ENCODE measurements around the gene HMX1. TPM values are rescaled to one million over a fixed set of nuclear protein-coding genes. Genes with fewer than 3 reads are reported as not detected.
A peak's percentile ranks its signal among the peaks of the same experiment; 100 is the strongest.

The HMX1 gene
- total RNA-seq, 1 donor, result not detected

DNA sequence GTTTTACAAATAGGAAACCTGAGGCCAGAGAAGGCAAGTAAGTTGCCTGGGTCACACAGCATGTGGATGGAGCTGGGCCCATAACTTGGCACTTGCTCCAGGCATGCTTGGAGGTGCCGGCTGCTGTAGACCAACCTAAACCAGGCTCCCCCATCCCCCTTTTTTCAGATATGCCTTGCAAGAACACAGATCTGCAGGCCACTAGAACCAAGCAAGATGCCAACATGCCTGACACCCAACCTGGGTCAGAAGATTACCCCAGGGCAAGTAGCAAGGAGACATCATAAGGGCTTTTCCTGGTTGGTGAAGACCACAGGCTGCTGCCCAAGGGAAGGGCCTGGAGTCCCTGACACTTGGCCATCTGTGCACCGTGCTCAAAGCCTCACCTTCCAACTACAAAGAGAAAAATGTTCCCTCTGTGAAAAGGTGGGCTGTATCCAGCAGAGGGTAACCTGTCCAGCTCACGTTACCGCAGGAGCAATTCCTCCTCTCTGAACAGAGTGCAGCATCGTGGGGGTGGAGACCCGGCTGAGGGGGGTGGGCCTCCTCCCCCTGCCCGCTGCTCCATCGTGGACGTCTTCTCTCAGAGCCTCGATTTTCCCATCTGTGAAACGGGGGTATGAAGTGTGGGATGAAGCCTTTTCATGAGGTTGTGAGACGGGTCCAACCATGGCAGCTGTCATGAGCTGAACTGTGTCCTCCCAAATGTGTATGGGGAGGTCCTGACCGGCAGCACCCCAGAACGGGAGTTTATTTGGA is 23.0 kb downstream of the HMX1 start:
- no peak overlapping the region for H3K4me2 ChIP-seq (ENCODE audit: insufficient read depth, low read length)
- no peaks in the 10 kb centered on the region for H3K36me3 ChIP-seq (ENCODE audit: insufficient read depth, low read length)
- H3K27me3 ChIP-seq (ENCODE audit: insufficient read depth, low read length), result no peaks in the 10 kb centered on the region
- no peaks in the 10 kb centered on the region for H3K4me1 ChIP-seq (ENCODE audit: insufficient read depth, low read length)
- DNase-seq (ENCODE audit: insufficient read length, low spot score, missing footprints), result no peak
- TF ChIP-seq, protein P1, sequence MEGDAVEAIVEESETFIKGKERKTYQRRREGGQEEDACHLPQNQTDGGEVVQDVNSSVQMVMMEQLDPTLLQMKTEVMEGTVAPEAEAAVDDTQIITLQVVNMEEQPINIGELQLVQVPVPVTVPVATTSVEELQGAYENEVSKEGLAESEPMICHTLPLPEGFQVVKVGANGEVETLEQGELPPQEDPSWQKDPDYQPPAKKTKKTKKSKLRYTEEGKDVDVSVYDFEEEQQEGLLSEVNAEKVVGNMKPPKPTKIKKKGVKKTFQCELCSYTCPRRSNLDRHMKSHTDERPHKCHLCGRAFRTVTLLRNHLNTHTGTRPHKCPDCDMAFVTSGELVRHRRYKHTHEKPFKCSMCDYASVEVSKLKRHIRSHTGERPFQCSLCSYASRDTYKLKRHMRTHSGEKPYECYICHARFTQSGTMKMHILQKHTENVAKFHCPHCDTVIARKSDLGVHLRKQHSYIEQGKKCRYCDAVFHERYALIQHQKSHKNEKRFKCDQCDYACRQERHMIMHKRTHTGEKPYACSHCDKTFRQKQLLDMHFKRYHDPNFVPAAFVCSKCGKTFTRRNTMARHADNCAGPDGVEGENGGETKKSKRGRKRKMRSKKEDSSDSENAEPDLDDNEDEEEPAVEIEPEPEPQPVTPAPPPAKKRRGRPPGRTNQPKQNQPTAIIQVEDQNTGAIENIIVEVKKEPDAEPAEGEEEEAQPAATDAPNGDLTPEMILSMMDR (IDR thresholded peaks at IDR 0.05; ENCODE audit: extremely low read depth, low read depth, low read length), result no peak
- H3K27ac ChIP-seq (ENCODE audit: low read depth, low read length), result no peak overlapping the region
- H3K9me3 ChIP-seq (ENCODE audit: low read depth, low read length), result no peaks in the 10 kb centered on the region
- H3K4me3 ChIP-seq (ENCODE audit: insufficient read depth, low read length), result no peak overlapping the region
- no peaks in the 10 kb centered on the region for H3K79me2 ChIP-seq (ENCODE audit: insufficient read depth, low read length)
- H4K20me1 ChIP-seq (ENCODE audit: insufficient read depth, low read length), result no peaks in the 10 kb centered on the region
- no peak overlapping the region for H2AFZ ChIP-seq (ENCODE audit: low read length)

DNA sequence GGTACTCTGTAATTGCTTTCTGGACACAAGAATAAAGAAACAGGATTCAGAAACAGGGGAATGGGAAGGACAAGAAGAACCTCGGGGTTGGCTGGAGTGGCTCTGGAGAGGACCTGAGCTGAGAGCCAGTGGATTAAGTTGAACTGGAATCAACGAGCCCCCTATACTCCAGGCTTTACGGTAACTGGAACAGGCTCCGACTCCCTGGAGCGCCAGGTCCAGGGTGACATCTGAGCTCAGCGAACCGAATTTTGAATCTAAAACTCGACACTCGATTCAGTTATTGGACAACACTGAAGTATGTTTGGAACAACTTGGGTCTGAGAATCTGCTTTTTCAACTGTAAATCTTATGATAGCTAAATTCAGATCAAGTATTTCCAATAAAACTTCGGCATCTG is 23.9 kb downstream of the HMX1 start:
- no peaks in the 10 kb centered on the region for H3K9me3 ChIP-seq (ENCODE audit: low read depth, low read length)
- no peak for DNase-seq (ENCODE audit: insufficient read length, low spot score, missing footprints)
- no peaks in the 10 kb centered on the region for H3K36me3 ChIP-seq (ENCODE audit: insufficient read depth, low read length)
- no peak overlapping the region for H3K27ac ChIP-seq (ENCODE audit: low read depth, low read length)
- H3K79me2 ChIP-seq (ENCODE audit: insufficient read depth, low read length), result no peaks in the 10 kb centered on the region
- H4K20me1 ChIP-seq (ENCODE audit: insufficient read depth, low read length), result no peaks in the 10 kb centered on the region
- H3K4me3 ChIP-seq (ENCODE audit: insufficient read depth, low read length), result no peak overlapping the region
- H3K27me3 ChIP-seq (ENCODE audit: insufficient read depth, low read length), result no peaks in the 10 kb centered on the region
- no peak overlapping the region for H2AFZ ChIP-seq (ENCODE audit: low read length)
- H3K4me2 ChIP-seq (ENCODE audit: insufficient read depth, low read length), result no peak overlapping the region
- TF ChIP-seq, protein P1 (IDR thresholded peaks at IDR 0.05; ENCODE audit: extremely low read depth, low read depth, low read length), result no peak
- H3K4me1 ChIP-seq (ENCODE audit: insufficient read depth, low read length), result no peaks in the 10 kb centered on the region

DNA sequence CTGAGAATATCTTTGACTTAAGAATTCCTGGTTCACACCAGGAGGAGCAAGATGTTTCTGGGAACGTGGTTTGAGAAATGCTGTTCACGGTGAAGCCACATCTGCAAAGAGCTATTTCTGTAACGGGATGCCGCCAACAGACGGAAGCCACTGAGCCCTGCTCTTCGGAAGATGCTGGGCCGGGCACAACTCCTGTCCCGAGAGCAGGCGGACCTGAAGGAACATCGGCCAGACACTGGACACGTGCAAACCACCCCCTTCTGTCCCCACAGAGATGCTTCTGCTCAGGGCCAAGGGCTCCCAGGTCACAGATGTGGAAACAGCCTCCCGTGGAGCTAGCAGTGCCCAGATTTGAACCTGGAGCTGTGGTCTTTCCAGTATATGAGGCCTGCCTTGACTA is 24.3 kb downstream of the HMX1 start:
- Histone ChIP-seq H3K36me3 (ENCODE audit: insufficient read depth, low read length) (no peaks in the 10 kb centered on the region), H3K27ac (ENCODE audit: low read depth, low read length) (no peak overlapping the region), H2AFZ (ENCODE audit: low read length) (no peak overlapping the region), H3K9me3 (ENCODE audit: low read depth, low read length) (no peaks in the 10 kb centered on the region), H3K4me2 (ENCODE audit: insufficient read depth, low read length) (no peak overlapping the region), H3K27me3 (ENCODE audit: insufficient read depth, low read length) (no peaks in the 10 kb centered on the region), H4K20me1 (ENCODE audit: insufficient read depth, low read length) (no peaks in the 10 kb centered on the region), H3K4me3 (ENCODE audit: insufficient read depth, low read length) (no peak overlapping the region), H3K79me2 (ENCODE audit: insufficient read depth, low read length) (no peaks in the 10 kb centered on the region), H3K4me1 (ENCODE audit: insufficient read depth, low read length) (no peaks in the 10 kb centered on the region)
- TF ChIP-seq, protein P1 (IDR thresholded peaks at IDR 0.05; ENCODE audit: extremely low read depth, low read depth, low read length), result no peak
- peak; percentile 61 for DNase-seq (ENCODE audit: insufficient read length, low spot score, missing footprints)

DNA sequence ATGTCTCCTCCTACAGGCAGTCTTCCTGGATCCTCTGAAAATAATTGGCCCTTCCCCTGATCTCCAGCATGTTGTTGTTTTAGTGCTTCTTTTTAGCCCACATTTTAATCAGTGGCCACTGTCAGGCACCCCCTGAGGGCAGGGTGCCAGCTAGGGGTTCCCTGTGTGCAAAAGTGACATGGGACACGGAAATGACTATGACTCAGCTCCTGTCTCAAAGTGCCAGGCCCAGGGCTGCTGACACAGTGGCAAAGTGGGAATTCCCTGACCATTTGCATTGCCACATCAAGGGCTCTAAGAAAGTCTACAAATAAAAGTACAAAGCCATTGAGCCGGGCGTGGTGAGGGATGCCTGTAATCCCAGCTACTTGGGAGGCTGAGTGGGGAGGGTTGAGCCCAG is 24.8 kb downstream of the HMX1 start:
- TF ChIP-seq, protein P1 (IDR thresholded peaks at IDR 0.05; ENCODE audit: extremely low read depth, low read depth, low read length), result no peak
- Histone ChIP-seq H2AFZ (ENCODE audit: low read length) (no peak overlapping the region), H4K20me1 (ENCODE audit: insufficient read depth, low read length) (no peaks in the 10 kb centered on the region), H3K9me3 (ENCODE audit: low read depth, low read length) (no peaks in the 10 kb centered on the region), H3K4me2 (ENCODE audit: insufficient read depth, low read length) (no peak overlapping the region), H3K79me2 (ENCODE audit: insufficient read depth, low read length) (no peaks in the 10 kb centered on the region), H3K27ac (ENCODE audit: low read depth, low read length) (no peak overlapping the region), H3K36me3 (ENCODE audit: insufficient read depth, low read length) (no peaks in the 10 kb centered on the region), H3K27me3 (ENCODE audit: insufficient read depth, low read length) (no peaks in the 10 kb centered on the region), H3K4me1 (ENCODE audit: insufficient read depth, low read length) (no peaks in the 10 kb centered on the region), H3K4me3 (ENCODE audit: insufficient read depth, low read length) (no peak overlapping the region)
- DNase-seq (ENCODE audit: insufficient read length, low spot score, missing footprints), result peak; percentile 48
